Neural cell (in vitro differentiated cells): ENCODE data around the gene RETREG1. TPM values are rescaled to one million over a fixed set of nuclear protein-coding genes. Genes with fewer than 3 reads are reported as not detected.

Source experiments
- H2AFZ ChIP-seq: fragments of 200-600, 300-800 bp; sonication (generic), shearing (Covaris generic); 2 replicates; pipeline ENCODE4 v1.6.0; 2014; ENCODE audit warnings: low read depth, mild to moderate bottlenecking, antibody characterized with exemption, low read length, moderate library complexity
- H3F3A ChIP-seq: fragments of 200-600 bp; shearing (Covaris generic); 2 replicates; pipeline ENCODE4 v1.6.1; 2016; ENCODE audit warnings: mild to moderate bottlenecking, moderate library complexity, mixed read lengths, antibody characterized with exemption, low read length; ENCODE audit not compliant: insufficient read depth, poor library complexity, severe bottlenecking
- H3K27ac ChIP-seq: fragments of 200-600, 300-800 bp; sonication (generic), shearing (Covaris generic); 2 replicates; pipeline ENCODE4 v1.5.1; 2014; ENCODE audit warnings: mild to moderate bottlenecking, low read length, moderate library complexity
- H3K27me3 ChIP-seq: fragments of 300-800, 200-600 bp; sonication (generic), shearing (Covaris generic); 2 replicates; pipeline ENCODE4 v1.6.0; 2014; ENCODE audit warnings: mild to moderate bottlenecking, low read depth, low read length, moderate library complexity; ENCODE audit not compliant: insufficient read depth
- H3K36me3 ChIP-seq: fragments of 300-800, 200-600 bp; sonication (generic), shearing (Covaris generic); 2 replicates; pipeline ENCODE4 v1.5.1; 2014; ENCODE audit warnings: mild to moderate bottlenecking, antibody characterized with exemption, low read length, moderate library complexity; ENCODE audit not compliant: insufficient read depth
- H3K4me2 ChIP-seq: fragments of 300-800, 200-600 bp; sonication (generic), shearing (Covaris generic); 2 replicates; pipeline ENCODE4 v1.6.0; 2014; ENCODE audit warnings: mild to moderate bottlenecking, low read length
- H3K4me3 ChIP-seq: fragments of 300-800, 200-600 bp; sonication (generic), shearing (Covaris generic); 2 replicates; pipeline ENCODE4 v1.5.1; 2014; ENCODE audit warnings: mild to moderate bottlenecking, low read length, moderate library complexity
- H3K79me2 ChIP-seq: fragments of 200-600 bp; shearing (Covaris generic); replicated peaks from 2 replicates; pipeline ENCODE4 v1.6.0; 2014; ENCODE audit warnings: mild to moderate bottlenecking, low read length, moderate library complexity; ENCODE audit not compliant: insufficient read depth
- H3K9ac ChIP-seq: fragments of 300-800, 200-600 bp; sonication (generic), shearing (Covaris generic); 2 replicates; pipeline ENCODE4 v1.6.1; 2016; ENCODE audit warnings: mild to moderate bottlenecking, low read length, mixed read lengths
- H3K9me2 ChIP-seq: fragments of 200-600 bp; shearing (Covaris generic); 2 replicates; pipeline ENCODE4 v1.6.1; 2016; ENCODE audit warnings: mild to moderate bottlenecking, low read length, mixed read lengths; ENCODE audit not compliant: insufficient read depth
- H3K9me3 ChIP-seq: fragments of 200-600, 300-800 bp; sonication (generic), shearing (Covaris generic); 2 replicates; pipeline ENCODE4 v1.6.1; 2016; ENCODE audit warnings: mild to moderate bottlenecking, mixed run types, low read length, moderate library complexity, mixed read lengths
- H4K20me1 ChIP-seq: fragments of 200-600 bp; shearing (Covaris generic); 2 replicates; pipeline ENCODE4 v1.6.1; 2016; ENCODE audit warnings: mild to moderate bottlenecking, mixed run types; ENCODE audit not compliant: insufficient read depth
- EP300 ChIP-seq: fragments of 450-650 bp; conservative IDR thresholded peaks from 2 replicates; pipeline ENCODE4 v1.6.1; 2014; ENCODE audit warnings: antibody characterized with exemption, mild to moderate bottlenecking, moderate library complexity; ENCODE audit not compliant: poor library complexity, severe bottlenecking
- EZH2 ChIP-seq: fragments of 200-600, 300-800 bp; shearing (Covaris generic), sonication (generic); IDR thresholded peaks from 2 replicates; pipeline ENCODE4 v1.6.1; 2014; ENCODE audit warnings: antibody characterized with exemption, low read length, borderline replicate concordance, mild to moderate bottlenecking; ENCODE audit not compliant: insufficient read depth, poor library complexity, severe bottlenecking
- MXI1 ChIP-seq: fragments of 450-650 bp; conservative IDR thresholded peaks from 2 replicates; pipeline ENCODE4 v1.6.1; 2014; ENCODE audit warnings: antibody characterized with exemption, mild to moderate bottlenecking; ENCODE audit not compliant: poor library complexity, severe bottlenecking
- POLR2AphosphoS5 ChIP-seq: IDR thresholded peaks from 2 replicates; pipeline ENCODE4 v1.6.1; 2012
- RAD21 ChIP-seq: fragments of 450-650 bp; conservative IDR thresholded peaks from 2 replicates; pipeline ENCODE4 v1.6.1; 2014; ENCODE audit warnings: antibody characterized with exemption, mild to moderate bottlenecking, moderate library complexity
- SMC3 ChIP-seq: fragments of 450-650 bp; conservative IDR thresholded peaks from 2 replicates; pipeline ENCODE4 v1.6.1; 2014; ENCODE audit warnings: antibody characterized with exemption, mild to moderate bottlenecking, moderate library complexity; ENCODE audit not compliant: poor library complexity
- TAF1 ChIP-seq: IDR thresholded peaks from 2 replicates; pipeline ENCODE4 v1.6.1; 2012; ENCODE audit warnings: low read depth
- polyA plus RNA-seq: library from polyadenylated mRNA; depleted of rRNA; stranded (reverse); fragments of >200 nt; gene quantifications from 2 replicates; pipeline ENCODE4 v1.2.3, GENCODE V29; 2014
- TF ChIP-seq, protein P1 (sequence below): IDR thresholded peaks from 2 replicates; pipeline ENCODE4 v1.6.1; 2012; ENCODE audit warnings: borderline replicate concordance
- TF ChIP-seq, protein P2 (sequence below): fragments of 450-650 bp; IDR thresholded peaks from 2 replicates; pipeline ENCODE4 v1.5.1; 2014; ENCODE audit warnings: antibody characterized with exemption, mild to moderate bottlenecking, moderate library complexity; ENCODE audit not compliant: poor library complexity, severe bottlenecking

The RETREG1 gene
- polyA plus RNA-seq, 1 donor from 2014 or later: 25.4 TPM

GRCh38 chr5:16589658-16590057 is 27.1 kb downstream of the RETREG1 start:
- H3K79me2 ChIP-seq: no peaks in the 10 kb centered on the region
- H3K4me2 ChIP-seq: no peak overlapping the region
- no peaks in the 10 kb centered on the region for H3F3A ChIP-seq
- TF ChIP-seq POLR2AphosphoS5 (no peak), MXI1 (no peak), RAD21 (no peak), EZH2 (no peak), TAF1 (no peak), SMC3 (no peak), EP300 (no peak)
- TF ChIP-seq, protein P1, sequence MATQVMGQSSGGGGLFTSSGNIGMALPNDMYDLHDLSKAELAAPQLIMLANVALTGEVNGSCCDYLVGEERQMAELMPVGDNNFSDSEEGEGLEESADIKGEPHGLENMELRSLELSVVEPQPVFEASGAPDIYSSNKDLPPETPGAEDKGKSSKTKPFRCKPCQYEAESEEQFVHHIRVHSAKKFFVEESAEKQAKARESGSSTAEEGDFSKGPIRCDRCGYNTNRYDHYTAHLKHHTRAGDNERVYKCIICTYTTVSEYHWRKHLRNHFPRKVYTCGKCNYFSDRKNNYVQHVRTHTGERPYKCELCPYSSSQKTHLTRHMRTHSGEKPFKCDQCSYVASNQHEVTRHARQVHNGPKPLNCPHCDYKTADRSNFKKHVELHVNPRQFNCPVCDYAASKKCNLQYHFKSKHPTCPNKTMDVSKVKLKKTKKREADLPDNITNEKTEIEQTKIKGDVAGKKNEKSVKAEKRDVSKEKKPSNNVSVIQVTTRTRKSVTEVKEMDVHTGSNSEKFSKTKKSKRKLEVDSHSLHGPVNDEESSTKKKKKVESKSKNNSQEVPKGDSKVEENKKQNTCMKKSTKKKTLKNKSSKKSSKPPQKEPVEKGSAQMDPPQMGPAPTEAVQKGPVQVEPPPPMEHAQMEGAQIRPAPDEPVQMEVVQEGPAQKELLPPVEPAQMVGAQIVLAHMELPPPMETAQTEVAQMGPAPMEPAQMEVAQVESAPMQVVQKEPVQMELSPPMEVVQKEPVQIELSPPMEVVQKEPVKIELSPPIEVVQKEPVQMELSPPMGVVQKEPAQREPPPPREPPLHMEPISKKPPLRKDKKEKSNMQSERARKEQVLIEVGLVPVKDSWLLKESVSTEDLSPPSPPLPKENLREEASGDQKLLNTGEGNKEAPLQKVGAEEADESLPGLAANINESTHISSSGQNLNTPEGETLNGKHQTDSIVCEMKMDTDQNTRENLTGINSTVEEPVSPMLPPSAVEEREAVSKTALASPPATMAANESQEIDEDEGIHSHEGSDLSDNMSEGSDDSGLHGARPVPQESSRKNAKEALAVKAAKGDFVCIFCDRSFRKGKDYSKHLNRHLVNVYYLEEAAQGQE: no peak
- TF ChIP-seq, protein P2, sequence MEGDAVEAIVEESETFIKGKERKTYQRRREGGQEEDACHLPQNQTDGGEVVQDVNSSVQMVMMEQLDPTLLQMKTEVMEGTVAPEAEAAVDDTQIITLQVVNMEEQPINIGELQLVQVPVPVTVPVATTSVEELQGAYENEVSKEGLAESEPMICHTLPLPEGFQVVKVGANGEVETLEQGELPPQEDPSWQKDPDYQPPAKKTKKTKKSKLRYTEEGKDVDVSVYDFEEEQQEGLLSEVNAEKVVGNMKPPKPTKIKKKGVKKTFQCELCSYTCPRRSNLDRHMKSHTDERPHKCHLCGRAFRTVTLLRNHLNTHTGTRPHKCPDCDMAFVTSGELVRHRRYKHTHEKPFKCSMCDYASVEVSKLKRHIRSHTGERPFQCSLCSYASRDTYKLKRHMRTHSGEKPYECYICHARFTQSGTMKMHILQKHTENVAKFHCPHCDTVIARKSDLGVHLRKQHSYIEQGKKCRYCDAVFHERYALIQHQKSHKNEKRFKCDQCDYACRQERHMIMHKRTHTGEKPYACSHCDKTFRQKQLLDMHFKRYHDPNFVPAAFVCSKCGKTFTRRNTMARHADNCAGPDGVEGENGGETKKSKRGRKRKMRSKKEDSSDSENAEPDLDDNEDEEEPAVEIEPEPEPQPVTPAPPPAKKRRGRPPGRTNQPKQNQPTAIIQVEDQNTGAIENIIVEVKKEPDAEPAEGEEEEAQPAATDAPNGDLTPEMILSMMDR: no peak
- H3K9me2 ChIP-seq: no peaks in the 10 kb centered on the region
- no peak overlapping the region for H3K4me3 ChIP-seq
- H2AFZ ChIP-seq: no peak overlapping the region
- no peaks in the 10 kb centered on the region for H4K20me1 ChIP-seq
- no peaks in the 10 kb centered on the region for H3K36me3 ChIP-seq
- H3K27me3 ChIP-seq: no peaks in the 10 kb centered on the region
- no peak overlapping the region for H3K9ac ChIP-seq
- H3K27ac ChIP-seq: no peak overlapping the region
- no peaks in the 10 kb centered on the region for H3K9me3 ChIP-seq

DNA sequence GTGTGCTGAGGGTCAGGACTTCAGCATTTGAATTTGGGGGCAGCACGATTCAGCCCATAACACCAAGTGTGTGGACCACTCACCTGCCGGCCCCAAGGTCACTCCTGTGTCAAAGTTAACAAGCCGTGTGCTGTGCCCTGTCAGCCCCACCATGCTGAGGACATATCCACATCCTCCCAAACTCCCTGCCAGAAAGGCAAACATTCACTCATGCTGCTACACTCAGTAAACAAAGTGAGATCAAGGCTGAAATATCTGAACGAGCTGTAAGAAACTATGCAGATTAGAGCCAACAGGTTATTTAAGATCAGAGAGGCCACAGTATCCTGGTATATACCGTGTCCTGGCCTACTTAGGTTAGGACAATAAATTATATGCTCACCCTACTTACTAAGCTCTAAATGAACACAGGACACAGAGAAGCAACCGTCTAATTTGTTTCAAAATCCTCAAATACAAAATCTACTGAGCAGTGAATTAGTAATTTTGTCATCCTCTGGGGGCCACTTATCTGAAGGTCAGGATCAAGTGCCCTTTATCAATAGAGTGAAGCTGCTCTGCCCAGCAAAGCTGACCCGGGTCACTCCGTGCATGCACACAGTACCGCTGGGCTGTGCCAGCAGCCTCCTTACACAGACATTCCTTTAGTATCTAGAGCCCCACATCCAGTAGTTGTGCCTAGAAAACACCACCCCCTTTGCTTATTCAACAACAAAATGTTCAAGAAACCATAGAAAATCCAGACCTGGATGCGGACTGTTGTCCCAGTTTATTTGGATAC is 28.2 kb downstream of the RETREG1 start:
- no peaks in the 10 kb centered on the region for H4K20me1 ChIP-seq
- H2AFZ ChIP-seq: no peak overlapping the region
- H3K36me3 ChIP-seq: no peaks in the 10 kb centered on the region
- H3K27ac ChIP-seq: no peak overlapping the region
- no peaks in the 10 kb centered on the region for H3K27me3 ChIP-seq
- no peak overlapping the region for H3K9ac ChIP-seq
- no peaks in the 10 kb centered on the region for H3K79me2 ChIP-seq
- H3F3A ChIP-seq: no peaks in the 10 kb centered on the region
- no peak overlapping the region for H3K4me2 ChIP-seq
- no peaks in the 10 kb centered on the region for H3K9me2 ChIP-seq
- no peaks in the 10 kb centered on the region for H3K9me3 ChIP-seq
- H3K4me3 ChIP-seq: no peak overlapping the region
- TF ChIP-seq, protein P1: no peak
- no peak for TF ChIP-seq SMC3
- no peak for TF ChIP-seq EP300
- TF ChIP-seq, protein P2: no peak
- no peak for TF ChIP-seq POLR2AphosphoS5
- TF ChIP-seq EZH2: no peak
- no peak for TF ChIP-seq RAD21
- TF ChIP-seq MXI1: no peak
- TF ChIP-seq TAF1: no peak
